ENCODE results near the gene SFTPD. TPM values are rescaled to one million over a fixed set of nuclear protein-coding genes. Genes with fewer than 3 reads are reported as not detected.

SFTPD gene
- total and polyA plus RNA-seq, 9 of the 15 experiments (the other 6 are each of a cell fraction or from before 2014, with no cell fraction given), result 0.20 TPM; not detected in 8

GRCh38 chr10:79970062-79970461 lies 21.2 kb upstream of the SFTPD start:
- H3K9ac ChIP-seq (ENCODE audit: insufficient read depth in 1 of 2, low read depth in 2 of 2, low read length in 2 of 2), result no peak overlapping the region
- no peak for TF ChIP-seq NCOA6 (IDR thresholded peaks at IDR 0.05)
- no peak for TF ChIP-seq ZNF174 (CRISPR knock-in tag; IDR thresholded peaks at IDR 0.05)
- TF ChIP-seq ZNF57 (CRISPR knock-in tag; IDR thresholded peaks at IDR 0.05), result no peak
- no peak for TF ChIP-seq KDM4B (IDR thresholded peaks at IDR 0.05; ENCODE audit: borderline replicate concordance in 2 of 2, low read depth in 1 of 2)
- TF ChIP-seq BRD9 (IDR thresholded peaks at IDR 0.05; ENCODE audit: low read depth, partially characterized antibody), result no peak
- TF ChIP-seq TARDBP (IDR thresholded peaks at IDR 0.05), result no peak
- no peaks in the 10 kb centered on the region for H4K20me1 ChIP-seq (replicated peaks; ENCODE audit: control insufficient read depth, insufficient read depth, low read length)
- H3K4me1 ChIP-seq (replicated peaks in 1 of 2; ENCODE audit: control insufficient read depth in 2 of 2, insufficient read depth in 2 of 2, low read length in 2 of 2), result no peaks in the 10 kb centered on the region
- ChIA-PET CTCF (ENCODE audit: low intra/inter-chr PET ratio) (no interaction called here), POLR2A (interaction anchor here (0.9 kb wide), 1 partner anchor 16 kb away, joined by 3 read pairs; no protein-coding TSS in a partner anchor)
- FAIRE-seq, result no peak
- no TSS peak for BruUV-seq (replicated peaks)
- no peak overlapping the region for H2AFZ ChIP-seq (ENCODE audit: low read depth, low read length)
- no peak for ATAC-seq
- in situ Hi-C loops (cut with MboI), result no loop called here
- no peaks in the 10 kb centered on the region for H3K79me2 ChIP-seq (ENCODE audit: control insufficient read depth, insufficient read depth, low read length)
- H3K27ac ChIP-seq (ENCODE audit: extremely low read depth, low read depth, low read length), result no peak overlapping the region
- no peak for DNase-seq (ENCODE audit: extremely low read depth in 1 of 4, low spot score in 3 of 4)
- 0 out of 5 replicates have a peak, but pooled peaks cover 0 to 2% of the 10 kb centered on the region in 2 experiments for H3K27me3 ChIP-seq (ENCODE audit: control insufficient read depth in 2 of 2, insufficient read depth in 2 of 2, low read length in 2 of 2)
- no peaks in the 10 kb centered on the region for H3K9me3 ChIP-seq (replicated peaks; ENCODE audit: control insufficient read depth, insufficient read depth, low read depth, low read length)
- no peak overlapping the region for H3K4me3 ChIP-seq
- H3K36me3 ChIP-seq (ENCODE audit: control insufficient read depth, insufficient read depth, low read length), result no peaks in the 10 kb centered on the region
- intact Hi-C loops (cut with micrococcal nuclease), result no loop called here
- no peak overlapping the region for H3K4me2 ChIP-seq (ENCODE audit: insufficient read depth, low read length)
- no peaks in the 10 kb centered on the region for H3K9me1 ChIP-seq (ENCODE audit: control insufficient read depth, insufficient read depth, low read length)

- Histone ChIP-seq H3K27me3 (ENCODE audit: control insufficient read depth in 2 of 2, insufficient read depth in 2 of 2, low read length in 2 of 2) (peaks cover 2 to 19% of the 10 kb centered on the region in 2 experiments; a peak in 3 of 5 replicates), H3K4me1 (replicated peaks in 1 of 2; ENCODE audit: control insufficient read depth in 2 of 2, insufficient read depth in 2 of 2, low read length in 2 of 2) (no peaks in the 10 kb centered on the region), H3K9me3 (replicated peaks; ENCODE audit: control insufficient read depth, insufficient read depth, low read depth, low read length) (0 out of 2 replicates have a peak, but pooled peaks cover 3% of the 10 kb centered on the region), H3K79me2 (ENCODE audit: control insufficient read depth, insufficient read depth, low read length) (no peaks in the 10 kb centered on the region), H3K36me3 (ENCODE audit: control insufficient read depth, insufficient read depth, low read length) (no peaks in the 10 kb centered on the region), H3K27ac (ENCODE audit: extremely low read depth, low read depth, low read length) (no peak overlapping the region), H3K4me3 (no peak overlapping the region), H3K9ac (ENCODE audit: insufficient read depth in 1 of 2, low read depth in 2 of 2, low read length in 2 of 2) (no peak overlapping the region), H4K20me1 (replicated peaks; ENCODE audit: control insufficient read depth, insufficient read depth, low read length) (0 out of 2 replicates have a peak, but pooled peaks cover 6% of the 10 kb centered on the region), H2AFZ (ENCODE audit: low read depth, low read length) (no peak overlapping the region), H3K9me1 (ENCODE audit: control insufficient read depth, insufficient read depth, low read length) (no peaks in the 10 kb centered on the region), H3K4me2 (ENCODE audit: insufficient read depth, low read length) (no peak overlapping the region)
- ChIA-PET POLR2A (no interaction called here), CTCF (ENCODE audit: low intra/inter-chr PET ratio) (no interaction called here)
- 3% methylated on average over 5 of the region's 5 CpGs for WGBS (ENCODE audit: insufficient coverage, low coverage, missing lambda C conversion rate)
- ATAC-seq, result no peak
- no peak for DNase-seq (ENCODE audit: extremely low read depth in 1 of 4, low spot score in 3 of 4)
- no peak for FAIRE-seq
- in situ Hi-C loops (cut with MboI), result no loop called here
- no TSS peak for BruUV-seq (replicated peaks)
- intact Hi-C loops (cut with micrococcal nuclease), result no loop called here
- TF ChIP-seq FOXK2 (conservative IDR thresholded peaks at IDR 0.05 in 1 of 2, IDR thresholded peaks at IDR 0.05 in 1 of 2; ENCODE audit: low read depth in 2 of 2) (no peak), ARID3A (IDR thresholded peaks at IDR 0.05; ENCODE audit: borderline replicate concordance, low read depth, low read length) (no peak), FOXJ3 (CRISPR knock-in tag; IDR thresholded peaks at IDR 0.05) (no peak), COPS2 (conservative IDR thresholded peaks at IDR 0.05) (no peak), ZNF146 (CRISPR knock-in tag; IDR thresholded peaks at IDR 0.05; ENCODE audit: unreplicated experiment) (no peak), SMC3 (conservative IDR thresholded peaks at IDR 0.05; ENCODE audit: insufficient read depth, low read depth, low read length) (no peak)
Observed at GRCh38 chr10:79947787-79948424, 999 bp downstream of the SFTPD start.
